Suprapubic skin (tissue), 4 donors: Measurements from ENCODE around the gene NOMO2. TPM values are rescaled to one million over a fixed set of nuclear protein-coding genes. Genes with fewer than 3 reads are reported as not detected.
"Not testable (repeated sequence)": the region's sequence is repeated elsewhere in the genome, so short reads cannot be mapped to it uniquely, and the experiment has no call there.

Experiments
- DNase-seq, 2 donors: peaks; one replicate each; pipeline ENCODE4 v3.0.0-alpha.2; 2019; ENCODE audit warnings: low spot score in 2 of 2
- H3K27ac ChIP-seq: fragments of 200-600 bp; sonication (generic); one replicate; pipeline ENCODE4 v1.5.1; 2019
- H3K27me3 ChIP-seq: fragments of 200-600 bp; sonication (generic); one replicate; pipeline ENCODE4 v1.5.1; 2019
- H3K36me3 ChIP-seq: fragments of 200-600 bp; sonication (generic); one replicate; pipeline ENCODE4 v1.5.1; 2019
- H3K4me1 ChIP-seq: fragments of 200-600 bp; sonication (generic); one replicate; pipeline ENCODE4 v1.5.1; 2019
- H3K4me3 ChIP-seq: fragments of 200-600 bp; sonication (generic); one replicate; pipeline ENCODE4 v1.5.1; 2019; ENCODE audit warnings: mild to moderate bottlenecking
- H3K9me3 ChIP-seq: fragments of 200-600 bp; sonication (generic); one replicate; pipeline ENCODE4 v1.5.1; 2019
- EP300 ChIP-seq: sonication (generic); formaldehyde crosslinking; IDR thresholded peaks from one replicate; pipeline ENCODE4 v1.6.1; 2017; ENCODE audit warnings: antibody characterized with exemption
- POLR2A ChIP-seq, 2 donors: fragments of 450-650 bp; IDR thresholded peaks; one replicate each; pipeline ENCODE4 v1.6.1; 2017; ENCODE audit warnings: antibody characterized with exemption in 2 of 2, mild to moderate bottlenecking in 2 of 2, moderate library complexity in 2 of 2
- POLR2AphosphoS5 ChIP-seq, 3 donors: sonication (generic); formaldehyde crosslinking; IDR thresholded peaks; one replicate each; pipeline ENCODE4 v1.6.1; 2017; ENCODE audit warnings: antibody characterized with exemption in 3 of 3
- WGBS: methylation state at CpG from one replicate; pipeline ENCODE4 v1.1.5; 2018; 5-methylcytosine and 5-hydroxymethylcytosine counted together
- total RNA-seq, 4 donors: library from RNA; depleted of rRNA; stranded (reverse); fragments of >200 nt; gene quantifications; one replicate each; pipeline ENCODE4 v1.1.0, GENCODE V29; 2016
- TF ChIP-seq, protein P1 (sequence below), 2 donors: fragments of 200-600 bp in 1 of 2; fragments of 450-650 bp in 1 of 2; sonication (generic) in 1 of 2; IDR thresholded peaks; one replicate each; pipeline ENCODE4 v1.5.1; 2016 to 2019; ENCODE audit warnings: antibody characterized with exemption in 2 of 2, mild to moderate bottlenecking in 1 of 2, moderate library complexity in 1 of 2

NOMO2 gene
- total RNA-seq, 4 donors from 2014 or later, result 48.3 to 66.5 (median 58.8) TPM

DNA sequence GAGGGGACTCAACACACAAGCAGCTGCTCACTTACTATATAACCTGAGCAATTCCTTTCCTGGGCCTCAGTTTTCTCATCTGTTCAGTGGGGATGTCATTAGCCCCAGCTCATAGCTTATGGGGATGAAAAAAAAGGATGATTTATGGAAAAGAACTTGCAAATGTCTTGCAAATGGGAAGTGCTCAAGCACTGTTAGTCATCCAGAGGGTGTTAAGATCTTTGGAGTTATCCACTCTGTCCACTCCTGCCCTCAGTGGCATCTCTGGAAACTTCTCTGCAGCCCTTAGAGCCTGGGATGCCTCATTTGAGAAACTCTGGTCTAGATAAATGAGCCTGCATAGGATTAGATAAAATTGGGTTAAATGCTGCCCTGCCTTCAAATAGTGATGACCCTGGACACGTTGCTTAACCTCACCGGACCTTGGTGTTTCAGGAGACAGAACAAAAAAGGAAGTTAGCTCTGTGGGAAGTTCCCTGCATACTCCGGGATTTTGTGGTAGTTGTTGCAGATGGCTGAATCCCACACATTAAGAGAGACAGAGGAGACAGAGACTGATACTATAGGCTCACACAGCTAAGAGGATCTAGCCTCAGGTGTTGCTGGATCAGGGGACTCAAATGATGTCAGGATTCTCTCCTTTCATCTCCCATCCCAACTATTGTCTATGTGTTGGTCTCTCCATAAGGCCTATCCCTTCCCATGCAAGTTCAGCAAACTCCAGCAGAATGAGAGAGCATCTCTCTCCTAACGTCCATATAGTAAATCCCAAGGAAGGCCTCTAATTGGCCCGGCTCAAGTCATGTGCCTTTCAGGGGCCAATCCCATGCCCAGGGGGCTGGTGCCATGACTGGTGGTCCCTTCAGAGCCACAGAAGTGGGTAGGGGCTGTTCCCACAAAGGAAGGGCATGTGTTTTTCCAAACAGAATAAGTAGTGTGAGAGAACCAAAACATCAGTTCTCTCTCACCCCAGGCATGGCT is 25.0 kb upstream of the NOMO2 start:
- 60% methylated on average over 1 of the region's 5 CpGs for WGBS
- not testable (repeated sequence) for DNase-seq, H3K27ac ChIP-seq

DNA sequence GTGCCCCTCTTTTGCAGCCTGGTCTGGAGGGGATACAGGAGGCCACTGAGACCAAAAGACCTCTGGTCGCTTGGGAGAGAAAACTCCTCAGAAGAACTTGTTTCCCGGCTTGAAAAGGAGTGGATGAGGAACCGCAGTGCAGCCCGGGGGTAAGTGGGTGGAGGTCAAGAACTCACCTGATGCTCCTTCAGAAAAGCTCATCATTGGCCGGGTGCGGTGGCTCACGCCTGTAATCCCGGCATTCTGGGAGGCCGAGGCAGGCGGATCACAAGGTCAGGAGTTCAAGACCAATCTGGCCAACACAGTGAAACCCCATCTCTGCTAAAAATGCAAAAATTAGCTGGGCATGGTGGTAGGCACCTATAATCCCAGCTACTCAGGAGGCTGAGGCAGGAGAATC is 23.9 kb upstream of the NOMO2 start:
- H3K4me1 ChIP-seq, DNase-seq, H3K27me3 ChIP-seq, H3K9me3 ChIP-seq, H3K4me3 ChIP-seq, H3K27ac ChIP-seq, H3K36me3 ChIP-seq: not testable (repeated sequence)
- 86% methylated on average over 9 of the region's 10 CpGs for WGBS

More for the DNA sequence above, 25.0 kb upstream of the NOMO2 start:
- H3K4me1 ChIP-seq, H3K27me3 ChIP-seq, H3K4me3 ChIP-seq, H3K9me3 ChIP-seq, H3K36me3 ChIP-seq: not testable (repeated sequence)

DNA sequence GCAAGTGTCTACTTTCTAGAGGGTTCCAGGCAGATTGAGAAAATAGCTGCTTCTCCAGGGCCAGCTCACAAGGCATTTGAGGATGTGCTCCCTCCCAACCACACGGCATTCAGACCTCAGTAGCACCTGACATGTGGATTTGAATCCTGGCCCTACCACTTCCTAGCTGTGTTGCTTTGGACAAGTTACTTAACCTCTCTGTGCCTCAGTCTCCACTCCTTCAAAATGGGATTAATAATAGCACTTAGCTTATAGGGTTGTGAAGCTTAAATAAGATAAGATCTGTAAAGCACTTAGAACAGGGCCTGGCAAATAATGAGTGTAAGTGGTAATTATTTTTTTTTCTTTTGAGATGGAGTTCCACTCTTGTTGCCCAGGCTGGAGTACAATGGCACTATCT is 21.0 kb upstream of the NOMO2 start:
- 90% methylated on average over 1 of the region's 1 CpG for WGBS
- no peaks in the 10 kb centered on the region for H3K9me3 ChIP-seq

DNA sequence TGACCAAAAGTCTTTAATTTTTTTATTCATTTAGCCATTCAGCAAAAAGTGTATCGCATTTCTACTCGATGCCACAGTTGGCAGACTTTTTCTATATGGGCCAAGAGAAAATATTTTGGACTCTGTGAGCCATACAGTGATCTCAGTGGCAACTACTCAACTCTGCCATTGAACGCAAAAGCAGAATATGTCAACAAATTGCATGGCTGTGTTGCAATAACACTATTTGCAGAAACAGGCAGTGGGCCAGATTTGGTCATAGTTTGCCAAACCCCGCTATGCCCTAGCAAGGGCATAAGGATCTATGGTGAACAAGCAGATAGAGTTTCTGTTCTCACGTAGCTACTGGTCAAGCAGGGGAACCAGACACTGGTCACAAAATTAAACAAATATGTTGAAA is 18.5 kb upstream of the NOMO2 start:
- not testable (repeated sequence) for H3K9me3 ChIP-seq, H3K36me3 ChIP-seq, H3K27ac ChIP-seq, H3K27me3 ChIP-seq, H3K4me1 ChIP-seq, DNase-seq, H3K4me3 ChIP-seq
- WGBS, result 68% methylated on average over 3 of the region's 5 CpGs

More for the DNA sequence above, 21.0 kb upstream of the NOMO2 start:
- TF ChIP-seq, protein P1, sequence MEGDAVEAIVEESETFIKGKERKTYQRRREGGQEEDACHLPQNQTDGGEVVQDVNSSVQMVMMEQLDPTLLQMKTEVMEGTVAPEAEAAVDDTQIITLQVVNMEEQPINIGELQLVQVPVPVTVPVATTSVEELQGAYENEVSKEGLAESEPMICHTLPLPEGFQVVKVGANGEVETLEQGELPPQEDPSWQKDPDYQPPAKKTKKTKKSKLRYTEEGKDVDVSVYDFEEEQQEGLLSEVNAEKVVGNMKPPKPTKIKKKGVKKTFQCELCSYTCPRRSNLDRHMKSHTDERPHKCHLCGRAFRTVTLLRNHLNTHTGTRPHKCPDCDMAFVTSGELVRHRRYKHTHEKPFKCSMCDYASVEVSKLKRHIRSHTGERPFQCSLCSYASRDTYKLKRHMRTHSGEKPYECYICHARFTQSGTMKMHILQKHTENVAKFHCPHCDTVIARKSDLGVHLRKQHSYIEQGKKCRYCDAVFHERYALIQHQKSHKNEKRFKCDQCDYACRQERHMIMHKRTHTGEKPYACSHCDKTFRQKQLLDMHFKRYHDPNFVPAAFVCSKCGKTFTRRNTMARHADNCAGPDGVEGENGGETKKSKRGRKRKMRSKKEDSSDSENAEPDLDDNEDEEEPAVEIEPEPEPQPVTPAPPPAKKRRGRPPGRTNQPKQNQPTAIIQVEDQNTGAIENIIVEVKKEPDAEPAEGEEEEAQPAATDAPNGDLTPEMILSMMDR (IDR thresholded peaks at IDR 0.05), result no peak
- TF ChIP-seq POLR2AphosphoS5 (IDR thresholded peaks at IDR 0.05), result no peak
- TF ChIP-seq POLR2A (IDR thresholded peaks at IDR 0.05), result no peak
- TF ChIP-seq EP300, result no peak
- no peak for DNase-seq
- H3K27me3 ChIP-seq, result no peaks in the 10 kb centered on the region
- no peak overlapping the region for H3K27ac ChIP-seq
- H3K36me3 ChIP-seq, result no peaks in the 10 kb centered on the region
- no peak overlapping the region for H3K4me3 ChIP-seq
- H3K4me1 ChIP-seq, result no peaks in the 10 kb centered on the region

DNA sequence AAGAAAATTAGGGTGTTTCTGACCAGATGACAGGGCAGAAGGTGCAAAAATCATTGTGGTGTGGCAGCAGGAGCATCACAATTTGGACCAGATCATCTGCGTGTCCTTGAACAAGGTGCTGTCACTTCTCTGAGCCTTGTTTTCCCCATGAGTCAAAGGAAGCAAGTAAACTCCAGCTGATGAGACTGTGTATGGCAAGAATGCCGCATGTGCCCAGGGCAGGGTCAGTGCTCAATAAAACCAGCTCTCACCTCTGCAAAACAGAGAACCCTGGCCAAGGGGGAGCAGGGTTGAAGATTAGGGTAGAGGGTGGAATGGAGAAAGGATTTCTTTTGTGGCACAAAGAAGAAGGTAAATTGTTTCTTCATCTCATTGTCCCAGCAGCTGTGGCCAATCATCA is 17.4 kb upstream of the NOMO2 start:
- WGBS, result 91% methylated on average over 2 of the region's 2 CpGs
- H3K9me3 ChIP-seq, H3K27ac ChIP-seq, H3K27me3 ChIP-seq, H3K4me3 ChIP-seq, H3K4me1 ChIP-seq, H3K36me3 ChIP-seq, DNase-seq: not testable (repeated sequence)

DNA sequence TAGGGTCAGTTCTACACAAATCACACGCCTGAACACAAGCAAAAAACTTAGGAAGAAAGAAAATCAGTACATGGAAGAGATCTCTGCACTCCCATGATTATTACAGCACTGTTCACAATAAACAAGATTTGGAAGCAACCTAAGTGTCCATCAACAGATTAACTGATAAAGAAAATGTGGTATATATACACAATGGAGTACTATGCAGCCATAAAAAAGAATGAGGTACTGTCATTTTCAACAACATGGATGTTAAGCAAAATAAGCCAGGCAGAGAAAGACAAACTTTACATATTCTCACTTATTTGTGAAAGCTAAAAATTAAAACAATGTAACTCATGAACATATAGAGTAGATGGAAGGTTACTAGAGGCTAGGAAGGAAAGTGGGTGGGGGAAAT is 16.0 kb upstream of the NOMO2 start:
- not testable (repeated sequence) for H3K9me3 ChIP-seq, DNase-seq, H3K27me3 ChIP-seq, H3K4me3 ChIP-seq, H3K4me1 ChIP-seq, H3K27ac ChIP-seq, H3K36me3 ChIP-seq
- WGBS, result 87% methylated on average over 1 of the region's 1 CpG

DNA sequence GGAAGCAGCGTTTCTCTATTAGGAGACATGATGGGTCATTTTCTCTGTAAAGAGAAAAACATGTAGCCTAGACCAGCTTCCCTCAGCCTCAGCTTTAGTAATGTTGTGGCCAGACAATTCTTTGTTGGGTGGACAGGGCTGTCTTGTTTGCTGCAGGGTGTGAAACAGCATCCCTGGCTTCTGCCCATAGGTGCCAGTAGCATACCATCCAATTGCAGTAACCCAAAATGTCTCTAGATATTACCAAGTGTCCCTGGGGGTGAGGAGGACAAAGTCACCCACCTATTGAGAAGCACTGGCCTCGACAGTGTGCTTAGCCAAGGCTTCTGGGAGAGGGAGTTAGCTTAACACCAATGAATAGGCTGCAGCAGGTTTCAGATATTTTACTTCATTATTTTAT is 14.0 kb upstream of the NOMO2 start:
- H3K36me3 ChIP-seq, H3K4me3 ChIP-seq, H3K4me1 ChIP-seq, H3K9me3 ChIP-seq, H3K27me3 ChIP-seq, DNase-seq, H3K27ac ChIP-seq: not testable (repeated sequence)
- 25% methylated on average over 1 of the region's 2 CpGs for WGBS

DNA sequence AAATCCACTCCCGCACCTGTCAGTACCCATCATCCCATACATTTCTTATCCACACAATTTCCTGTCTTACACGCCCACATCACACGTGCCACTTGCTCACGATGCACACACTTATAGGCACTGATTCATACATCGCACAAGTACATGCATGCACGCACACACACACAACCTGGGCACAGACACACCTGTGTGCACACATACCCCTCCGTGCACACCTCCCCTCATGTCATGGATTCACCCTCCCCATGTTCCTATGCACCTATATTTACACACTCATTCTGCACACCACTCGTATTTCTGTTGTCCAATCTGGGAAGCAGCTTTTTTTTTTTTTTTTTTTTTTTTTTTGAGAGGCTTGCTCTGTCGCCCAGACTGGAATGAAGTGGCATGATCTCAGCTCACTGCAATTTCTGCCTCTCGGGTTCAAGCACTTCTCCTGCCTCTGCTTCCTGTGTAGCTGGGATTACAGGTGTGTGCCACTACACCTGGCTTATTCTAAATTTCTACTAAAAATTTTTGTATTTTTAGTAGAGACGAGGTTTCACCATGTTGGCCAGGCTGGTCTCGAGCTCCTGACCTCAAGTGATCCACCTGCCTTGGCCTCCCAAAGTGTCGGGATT is 13.5 kb upstream of the NOMO2 start:
- not testable (repeated sequence) for H3K9me3 ChIP-seq, H3K27ac ChIP-seq, H3K27me3 ChIP-seq, H3K36me3 ChIP-seq, H3K4me1 ChIP-seq, H3K4me3 ChIP-seq, DNase-seq
- 93% methylated on average over 8 of the region's 13 CpGs for WGBS

DNA sequence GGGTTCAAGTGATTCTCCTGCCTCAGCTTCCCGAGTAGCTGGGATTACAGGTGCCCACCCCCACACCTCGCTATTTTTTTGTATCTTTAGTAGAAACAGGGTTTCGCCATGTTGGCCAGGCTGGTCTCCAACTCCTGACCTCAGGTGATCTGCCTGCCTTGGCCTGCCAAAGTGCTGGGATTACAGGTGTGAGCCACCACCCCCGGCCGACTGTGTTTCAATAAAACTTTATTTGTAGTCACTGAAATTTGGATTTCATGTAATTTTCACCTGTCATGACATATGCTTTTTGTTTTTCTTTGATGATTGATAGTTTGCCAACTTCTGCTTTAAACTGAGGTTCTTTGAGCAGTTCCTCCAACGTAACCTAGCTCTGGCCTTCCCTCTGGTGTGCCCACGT is 12.0 kb upstream of the NOMO2 start:
- H3K36me3 ChIP-seq, H3K4me3 ChIP-seq, H3K4me1 ChIP-seq, H3K27me3 ChIP-seq, H3K9me3 ChIP-seq, DNase-seq, H3K27ac ChIP-seq: not testable (repeated sequence)
- WGBS, result 94% methylated on average over 4 of the region's 7 CpGs

DNA sequence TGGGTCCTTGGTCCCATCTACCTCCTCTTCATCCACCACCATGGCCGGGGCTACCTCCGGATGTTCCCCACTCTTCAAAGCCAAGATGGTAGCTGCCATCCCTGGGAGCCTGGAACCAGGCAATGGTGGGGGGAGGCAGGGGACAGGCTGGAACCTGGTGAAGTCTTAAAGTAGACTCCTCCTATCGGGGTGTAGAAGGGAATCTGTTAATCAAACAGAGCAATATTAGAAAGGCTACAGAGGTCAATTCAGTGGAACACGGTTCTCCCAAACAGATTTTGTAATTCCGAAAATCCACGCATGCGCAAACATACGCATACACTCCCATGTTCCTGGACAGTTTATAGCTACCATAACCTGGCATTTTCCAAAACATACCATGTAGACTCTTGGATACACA is 11.1 kb upstream of the NOMO2 start:
- H3K9me3 ChIP-seq, H3K4me3 ChIP-seq, H3K4me1 ChIP-seq, H3K27me3 ChIP-seq, H3K36me3 ChIP-seq, H3K27ac ChIP-seq, DNase-seq: not testable (repeated sequence)
- 92% methylated on average over 2 of the region's 8 CpGs for WGBS

DNA sequence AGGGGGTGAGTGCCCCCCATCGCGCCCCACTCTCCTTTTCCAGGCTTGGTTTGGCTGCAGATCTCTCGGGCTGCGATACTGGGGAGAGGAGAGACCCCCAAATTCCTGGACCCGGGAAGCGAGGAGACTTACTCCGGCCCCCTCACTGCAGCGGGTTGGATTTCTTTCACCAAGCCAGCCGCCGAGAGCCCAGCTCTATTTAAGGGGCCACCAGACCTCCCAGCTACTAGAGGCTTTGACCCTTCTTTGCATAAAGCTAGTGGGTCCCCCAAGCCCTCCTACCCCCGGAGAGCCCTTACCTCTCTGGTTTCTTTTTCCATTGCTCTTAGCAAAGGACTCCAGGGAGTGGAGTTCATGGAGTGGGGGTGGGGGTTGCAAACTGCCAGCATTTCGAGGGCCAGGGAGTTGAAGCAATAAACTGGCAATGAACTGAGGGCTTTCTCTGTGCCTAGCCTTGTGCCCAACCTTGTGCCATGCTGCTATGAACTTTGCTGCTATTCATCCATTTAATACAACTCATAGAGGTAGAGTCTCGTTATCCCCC is 9.5 kb upstream of the NOMO2 start:
- H3K4me1 ChIP-seq, H3K27me3 ChIP-seq, H3K27ac ChIP-seq, H3K36me3 ChIP-seq, DNase-seq, H3K9me3 ChIP-seq: not testable (repeated sequence)
- H3K4me3 ChIP-seq, result peak overlapping the region; percentile 20
- no CpG with 5 or more reads among the region's 13 CpGs for WGBS

DNA sequence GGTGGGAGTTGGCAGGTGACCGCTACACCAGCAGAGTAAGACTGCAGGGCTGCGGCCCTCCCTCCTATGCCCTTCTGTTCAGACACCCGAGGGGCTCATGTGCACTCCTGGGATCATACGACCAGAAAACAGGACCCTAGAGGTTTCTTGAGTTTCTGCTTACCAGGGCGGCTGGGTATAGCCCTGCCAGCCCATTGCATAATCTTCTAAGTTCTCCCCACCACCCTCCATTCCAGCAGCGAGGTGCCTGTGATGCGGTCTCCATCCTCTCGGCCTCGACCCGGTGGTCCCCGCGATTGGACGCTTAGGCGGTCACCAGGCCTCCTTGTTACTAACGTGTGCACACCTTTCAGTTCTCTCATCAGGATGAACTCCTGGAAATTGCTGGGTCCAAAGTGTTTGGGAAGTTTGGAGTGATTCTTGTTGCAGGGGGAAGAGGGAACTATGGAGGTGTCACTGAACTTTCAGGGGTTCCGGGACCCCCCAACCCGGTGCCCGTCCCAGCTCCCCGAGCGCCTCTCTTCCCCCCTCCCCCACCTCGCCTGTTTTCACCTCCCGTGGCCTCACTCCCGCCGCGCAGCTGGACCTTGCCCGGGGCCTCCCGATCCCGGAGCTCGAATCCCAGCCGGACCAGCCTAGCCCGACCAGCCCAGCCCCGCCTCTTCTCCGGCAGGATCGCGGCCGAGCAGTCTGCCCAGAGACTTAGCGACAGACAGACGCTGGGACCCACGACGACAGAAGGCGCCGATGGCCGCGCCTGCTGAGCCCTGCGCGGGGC is 8.8 kb upstream of the NOMO2 start:
- 17% methylated on average over 14 of the region's 46 CpGs for WGBS
- not testable (repeated sequence) for H3K9me3 ChIP-seq, H3K27me3 ChIP-seq, H3K36me3 ChIP-seq, H3K4me1 ChIP-seq, DNase-seq, H3K27ac ChIP-seq
- H3K4me3 ChIP-seq, result peak overlapping the region; percentile 20
